Heart left ventricle (tissue), 13 donors: Measurements from ENCODE around the gene ATP13A2.

Experiments used
- POLR2A ChIP-seq, 2 donors: fragments of 450-650 bp; IDR thresholded peaks; one replicate each; pipeline ENCODE4 v1.6.1; 2017; ENCODE audit warnings: antibody characterized with exemption in 2 of 2, mild to moderate bottlenecking in 2 of 2, moderate library complexity in 2 of 2
- TF ChIP-seq, protein P1 (sequence below), 12 donors: fragments of 200-600 bp; sonication (generic) in 4 of 12; IDR thresholded peaks; one replicate each; pipeline versions ENCODE4 v1.5.0 to v1.8.0; 2018 to 2022; ENCODE audit warnings: antibody characterized with exemption in 12 of 12, mild to moderate bottlenecking in 5 of 12
- donor health status: ischemic (EF 13 %, LVEDD 7.1; RV severe dilation, severe dysfunction).
- donor health status: DM: no; HTN: yes; CAD: no.
- donor health status: DM: no; HTN: no; CAD: no.
- donor health status: ischemic (EF 25% LVEDD 6.9; RV normal size, moderate dysfunction).
- donor health status: ischemic (EF 25% LVEDD 5.7; RV mildly dilated, moderate dysfunction).
- donor health status: ischemic (EF 35%, LVEDD 5.7; RV mildly dilated, moderate dysfunction).
- donor health status: nonischemic (EF 11% LVEDD 7.7; RV severe dilation, severe dysfunction).
- donor health status: DM: yes; HTN: yes; CAD: no.
- donor health status: PGD.
- donor health status: ischemic (EF 29% LVEDD 5.4; RV normal size, mild dysfunction).
- donor health status: nonischemic (EF 23%, LVEDD 6.1; RV moderate dilation, normal function).

DNA sequence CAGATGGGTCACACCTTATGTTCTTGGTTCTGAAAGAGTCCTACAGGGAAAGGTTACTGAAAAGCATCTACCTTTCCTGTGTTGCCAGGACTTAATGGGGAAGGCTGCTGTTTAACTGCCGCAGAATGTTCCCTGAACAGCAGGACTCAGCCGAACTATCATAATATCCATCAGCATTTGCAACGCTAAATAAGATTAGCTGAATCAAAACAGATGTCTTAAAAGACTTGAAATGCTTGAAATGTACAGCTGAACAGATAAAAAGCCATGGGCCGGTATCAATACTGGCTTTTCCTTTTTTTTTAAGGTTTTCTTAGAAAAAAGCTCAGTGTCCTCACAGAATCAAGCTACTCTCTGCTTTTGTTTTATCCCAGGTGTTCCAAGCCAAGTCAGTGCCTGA, 19.7 kb upstream of the ATP13A2 start:
- TF ChIP-seq POLR2A (IDR thresholded peaks at IDR 0.05), result no peak
- TF ChIP-seq, protein P1, sequence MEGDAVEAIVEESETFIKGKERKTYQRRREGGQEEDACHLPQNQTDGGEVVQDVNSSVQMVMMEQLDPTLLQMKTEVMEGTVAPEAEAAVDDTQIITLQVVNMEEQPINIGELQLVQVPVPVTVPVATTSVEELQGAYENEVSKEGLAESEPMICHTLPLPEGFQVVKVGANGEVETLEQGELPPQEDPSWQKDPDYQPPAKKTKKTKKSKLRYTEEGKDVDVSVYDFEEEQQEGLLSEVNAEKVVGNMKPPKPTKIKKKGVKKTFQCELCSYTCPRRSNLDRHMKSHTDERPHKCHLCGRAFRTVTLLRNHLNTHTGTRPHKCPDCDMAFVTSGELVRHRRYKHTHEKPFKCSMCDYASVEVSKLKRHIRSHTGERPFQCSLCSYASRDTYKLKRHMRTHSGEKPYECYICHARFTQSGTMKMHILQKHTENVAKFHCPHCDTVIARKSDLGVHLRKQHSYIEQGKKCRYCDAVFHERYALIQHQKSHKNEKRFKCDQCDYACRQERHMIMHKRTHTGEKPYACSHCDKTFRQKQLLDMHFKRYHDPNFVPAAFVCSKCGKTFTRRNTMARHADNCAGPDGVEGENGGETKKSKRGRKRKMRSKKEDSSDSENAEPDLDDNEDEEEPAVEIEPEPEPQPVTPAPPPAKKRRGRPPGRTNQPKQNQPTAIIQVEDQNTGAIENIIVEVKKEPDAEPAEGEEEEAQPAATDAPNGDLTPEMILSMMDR (IDR thresholded peaks at IDR 0.05), result no peak
